Transverse colon (tissue), 4 donors: ENCODE results near the gene SLC17A3. TPM values are rescaled to one million over a fixed set of nuclear protein-coding genes. Genes with fewer than 3 reads are reported as not detected.

Experiments used
- DNase-seq: peaks from one replicate; pipeline ENCODE4 v3.0.0-alpha.2; 2019
- H3K27ac ChIP-seq, 4 donors: fragments of 200-600 bp; sonication (generic); 2 replicates each; pipeline ENCODE4 v1.5.1; 2016 to 2018; ENCODE audit warnings: inconsistent platforms in 4 of 4
- H3K27me3 ChIP-seq: fragments of 200-600 bp; sonication (generic); 2 replicates; pipeline ENCODE4 v1.5.1; 2017; ENCODE audit warnings: inconsistent platforms
- H3K36me3 ChIP-seq, 4 donors: fragments of 200-600 bp; sonication (generic); 2 replicates each; pipeline ENCODE4 v1.5.1; 2017 to 2019; ENCODE audit warnings: inconsistent platforms in 4 of 4
- H3K4me1 ChIP-seq, 4 donors: fragments of 200-600 bp; sonication (generic); 2 replicates each; pipeline ENCODE4 v1.5.1; 2017 to 2020; ENCODE audit warnings: inconsistent platforms in 4 of 4
- H3K4me3 ChIP-seq, 4 donors: fragments of 200-600 bp; sonication (generic); 1 replicate in 1 of 4; 2 replicates in 3 of 4; pipeline versions ENCODE4 v1.5.1 to v1.6.1; 2017 to 2019; ENCODE audit warnings: inconsistent platforms in 4 of 4
- H3K9me3 ChIP-seq, 2 donors: fragments of 200-600 bp; sonication (generic); 2 replicates each; pipeline ENCODE4 v1.5.1; 2017 to 2019; ENCODE audit warnings: inconsistent platforms in 2 of 2
- CTCF ChIP-seq, 5 experiments: fragments of 200-600 bp in 3 of 5; fragments of 450-650 bp in 2 of 5; sonication (generic) in 3 of 5; IDR thresholded peaks; 1 replicate in 2 of 5; 2 replicates in 3 of 5; pipeline ENCODE4 v1.5.1; 2016 to 2017; ENCODE audit warnings: antibody characterized with exemption in 5 of 5, inconsistent platforms in 3 of 5, mild to moderate bottlenecking in 2 of 5, moderate library complexity in 1 of 5
- EP300 ChIP-seq: sonication (generic); formaldehyde crosslinking; IDR thresholded peaks from one replicate; pipeline ENCODE4 v1.6.1; 2017; ENCODE audit warnings: antibody characterized with exemption, low read depth
- POLR2A ChIP-seq: fragments of 450-650 bp; IDR thresholded peaks from one replicate; pipeline ENCODE4 v1.6.1; 2016; ENCODE audit warnings: antibody characterized with exemption, mild to moderate bottlenecking, moderate library complexity
- POLR2AphosphoS5 ChIP-seq, 3 donors: sonication (generic); formaldehyde crosslinking; IDR thresholded peaks; one replicate each; pipeline ENCODE4 v1.6.1; 2016; ENCODE audit warnings: antibody characterized with exemption in 3 of 3
- WGBS, 2 donors: methylation state at CpG; one replicate each; pipeline ENCODE4 v1.1.5; 2018; ENCODE audit warnings: low coverage in 1 of 2; 5-methylcytosine and 5-hydroxymethylcytosine counted together
- in situ Hi-C, 4 donors: fragments of 200-750 bp; cut with MboI; loops; one replicate each; pipeline versions ENCODE4 v1.15.0 to v1.15.1; 2017; ENCODE audit warnings: low sequenced_read_pairs in 3 of 4, low pct_ligation_motif_present in 1 of 4, low pct_unique_long_range_greater_than_20kb in 1 of 4
- intact Hi-C: fragments of 100-400 bp; cut with DNase I; formaldehyde crosslinking; loops from one replicate; pipeline ENCODE4 v1.15.1; 2023; ENCODE audit warnings: low total_unique reads
- total RNA-seq, 4 donors: library from RNA; depleted of rRNA; stranded (reverse); fragments of >200 nt; gene quantifications; one replicate each; pipeline ENCODE4 v1.1.0, GENCODE V29; 2016

The SLC17A3 gene
- total RNA-seq, 4 donors from 2014 or later = not detected

- no peak overlapping the region for H3K4me3 ChIP-seq
- in situ Hi-C loops = no loop called here
- H3K27ac ChIP-seq = no peak overlapping the region
- WGBS, 2 donors = 94 to 100% methylated on average over 1 of the region's 1 CpG
- no peak for DNase-seq
- TF ChIP-seq CTCF (IDR thresholded peaks at IDR 0.05) (no peak), POLR2AphosphoS5 (IDR thresholded peaks at IDR 0.05) (no peak), EP300 (no peak), POLR2A (no peak)
- no peaks in the 10 kb centered on the region for H3K36me3 ChIP-seq
- no peaks in the 10 kb centered on the region for H3K9me3 ChIP-seq
- intact Hi-C loops = no loop called here
- H3K27me3 ChIP-seq = no peaks in the 10 kb centered on the region
- no peaks in the 10 kb centered on the region for H3K4me1 ChIP-seq
Measured at GRCh38 chr6:25900843-25901242, 26.8 kb upstream of the SLC17A3 start.

GRCh38 chr6:25899580-25900408, 25.8 kb upstream of the SLC17A3 start:
- WGBS, 2 donors = 60 to 77% methylated on average over 2 of the region's 2 CpGs
- Histone ChIP-seq H3K36me3 (no peaks in the 10 kb centered on the region), H3K4me1 (no peaks in the 10 kb centered on the region), H3K27me3 (no peaks in the 10 kb centered on the region), H3K9me3 (no peaks in the 10 kb centered on the region), H3K27ac (no peak overlapping the region), H3K4me3 (no peak overlapping the region)
- intact Hi-C loops (no loop called here), in situ Hi-C loops (no loop called here)
- DNase-seq = no peak
- TF ChIP-seq POLR2A = no peak
- no peak for TF ChIP-seq POLR2AphosphoS5 (IDR thresholded peaks at IDR 0.05)
- no peak for TF ChIP-seq EP300
- no peak for TF ChIP-seq CTCF (IDR thresholded peaks at IDR 0.05)

- TF ChIP-seq CTCF (IDR thresholded peaks at IDR 0.05) (no peak), EP300 (no peak), POLR2A (no peak), POLR2AphosphoS5 (IDR thresholded peaks at IDR 0.05) (no peak)
- in situ Hi-C loops (no loop called here), intact Hi-C loops (no loop called here)
- H3K36me3 ChIP-seq = no peaks in the 10 kb centered on the region
- no peaks in the 10 kb centered on the region for H3K9me3 ChIP-seq
- no peak overlapping the region for H3K4me3 ChIP-seq
- 71 to 83% methylated on average over 2 of the region's 2 CpGs for WGBS, 2 donors
- DNase-seq = no peak
- no peaks in the 10 kb centered on the region for H3K27me3 ChIP-seq
- no peaks in the 10 kb centered on the region for H3K4me1 ChIP-seq
- H3K27ac ChIP-seq = no peak overlapping the region
Measured at GRCh38 chr6:25899123-25899522, 25.1 kb upstream of the SLC17A3 start.

GRCh38 chr6:25898289-25898977, 24.4 kb upstream of the SLC17A3 start:
- Histone ChIP-seq H3K4me1 (no peaks in the 10 kb centered on the region), H3K36me3 (no peaks in the 10 kb centered on the region), H3K27ac (no peak overlapping the region), H3K4me3 (no peak overlapping the region), H3K9me3 (no peaks in the 10 kb centered on the region), H3K27me3 (no peaks in the 10 kb centered on the region)
- no peak for TF ChIP-seq POLR2A
- no peak for TF ChIP-seq EP300
- no peak for TF ChIP-seq POLR2AphosphoS5 (IDR thresholded peaks at IDR 0.05)
- no peak for TF ChIP-seq CTCF (IDR thresholded peaks at IDR 0.05)
- in situ Hi-C loops (no loop called here), intact Hi-C loops (no loop called here)
- WGBS, 2 donors = 64 to 86% methylated on average over 2 to 5 of the region's 5 CpGs
- no peak for DNase-seq
